ENCODE data around the gene SRMS. TPM values are rescaled to one million over a fixed set of nuclear protein-coding genes. Genes with fewer than 3 reads are reported as not detected.

SRMS gene
- total RNA-seq, 1 experiment from 2014 or later: 3.2 TPM

- BruUV-seq (replicated peaks): no TSS peak
- POLR2A ChIA-PET: no interaction called here
Observed at GRCh38 chr20:63518351-63518861, 29.1 kb downstream of the SRMS start.

More at GRCh38 chr20:63518351-63518861, 29.1 kb downstream of the SRMS start:
- Histone ChIP-seq H3K9ac (ENCODE audit: low read length) (no peak overlapping the region), H2AFZ (ENCODE audit: low read depth, low read length, poor library complexity, severe bottlenecking) (no peak overlapping the region), H4K20me1 (ENCODE audit: insufficient read depth) (no peaks in the 10 kb centered on the region), H3K36me3 (ENCODE audit: control insufficient read depth in 1 of 2, insufficient read depth in 2 of 2, low read length in 2 of 2) (peaks cover 6 to 21% of the 10 kb centered on the region in 2 experiments), H3K27me3 (ENCODE audit: insufficient read depth, low read length) (no peaks in the 10 kb centered on the region), H3K27ac (ENCODE audit: low read depth, low read length) (no peak overlapping the region), H3K4me1 (ENCODE audit: control insufficient read depth in 1 of 2, insufficient read depth in 2 of 2, low read length in 2 of 2) (peaks cover 5 to 28% of the 10 kb centered on the region in 2 experiments; a peak in 3 of 4 replicates), H3K9me3 (ENCODE audit: control insufficient read depth in 1 of 2, insufficient read depth in 1 of 2, low read depth in 1 of 2, low read length in 2 of 2) (peaks cover 5% of the 10 kb centered on the region in 2 experiments; a peak in 2 of 4 replicates), H3K9me2 (ENCODE audit: insufficient read depth) (no peaks in the 10 kb centered on the region), H3K4me2 (ENCODE audit: low read length) (no peak overlapping the region), H3K79me2 (ENCODE audit: insufficient read depth, low read length) (peaks cover 21% of the 10 kb centered on the region), H3K4me3 (replicated peaks in 1 of 2; ENCODE audit: low read depth in 1 of 2, low read length in 2 of 2) (no peak overlapping the region)
- ChIA-PET CTCF (interaction anchor here (1.1 kb wide), 1 partner anchor 296 kb away, joined by 3 read pairs; no protein-coding TSS in a partner anchor), RAD21 (ENCODE audit: low non-redundant PET in 1 of 2, low total read pairs in 2 of 2, uncharacterized antibody in 2 of 2, unreplicated experiment in 2 of 2) (no interaction called here)
- DNase-seq (ENCODE audit: low read depth, low spot score) (no peak), ATAC-seq (no peak)
- intact Hi-C loops (cut with micrococcal nuclease): no loop called here
- TF ChIP-seq SP1 (IDR thresholded peaks at IDR 0.05; ENCODE audit: low read depth) (no peak), SRF (IDR thresholded peaks at IDR 0.05; ENCODE audit: low read depth) (no peak), ATF3 (IDR thresholded peaks at IDR 0.05) (no peak), JUND (IDR thresholded peaks at IDR 0.05) (no peak), ELF1 (IDR thresholded peaks at IDR 0.05; ENCODE audit: borderline replicate concordance, low read depth) (no peak), FOSL1 (IDR thresholded peaks at IDR 0.05; ENCODE audit: low read depth) (no peak), EZH2phosphoT487 (IDR thresholded peaks at IDR 0.05; ENCODE audit: borderline replicate concordance) (no peak), EZH2 (IDR thresholded peaks at IDR 0.05) (no peak), EGR1 (IDR thresholded peaks at IDR 0.05; ENCODE audit: low read depth) (no peak), TCF7L2 (IDR thresholded peaks at IDR 0.05; ENCODE audit: borderline replicate concordance, extremely low read depth, insufficient read depth, insufficient read length) (no peak), YY1 (IDR thresholded peaks at IDR 0.05; ENCODE audit: extremely low read depth, insufficient replicate concordance, low read depth, low read length) (no peak), CTCF (IDR thresholded peaks at IDR 0.05 in 2 of 3, conservative IDR thresholded peaks at IDR 0.05 in 1 of 3; ENCODE audit: borderline replicate concordance in 1 of 3, insufficient read depth in 1 of 3, low read depth in 2 of 3, low read length in 2 of 3) (no peak), ZNF274 (IDR thresholded peaks at IDR 0.05; ENCODE audit: low read depth, low read length) (no peak)
